GM12878 (cell line): ENCODE results near the gene KDM6B. TPM values are rescaled to one million over a fixed set of nuclear protein-coding genes. Genes with fewer than 3 reads are reported as not detected.
"Not testable (repeated sequence)": the region's sequence is repeated elsewhere in the genome, so short reads cannot be mapped to it uniquely, and the experiment has no call there.

Source experiments
- ATAC-seq: fragments of 200-7000 bp; cut with Tn5 transposase; 3 replicates; pipeline ENCODE4 v1.9.1; 2020; ENCODE audit warnings: mild to moderate bottlenecking, moderate library complexity
- BruUV-seq: library from RNA; stranded (reverse); fragments of 400-500 nt; replicated peaks from 2 replicates; lab custom pipeline; 2021; lab: Mats Ljungman, UMichigan
- CTCF ChIA-PET: fragments of 300-600 bp; sonication (Branson Sonifier 250); formaldehyde crosslinking; extraction: SDS; loops from one replicate; lab custom pipeline; 2021; ENCODE audit warnings: inconsistent platforms; lab: Yijun Ruan, JAX
- POLR2A ChIA-PET: fragments of 350-600 bp; formaldehyde crosslinking; extraction: SDS; loops from one replicate; lab custom pipeline; 2021; ENCODE audit warnings: inconsistent platforms; lab: Charles Lee
- RAD21 ChIA-PET: fragments of 300-600 bp; sonication (Branson Sonifier 250); formaldehyde crosslinking; loops from one replicate; lab custom pipeline; 2023; ENCODE audit warnings: antibody characterized with exemption; ENCODE audit not compliant: unreplicated experiment; lab: Charles Lee
- SMC1A ChIA-PET: fragments of 300-600 bp; sonication (Branson Sonifier 250); formaldehyde crosslinking; loops from one replicate; lab custom pipeline; 2023; ENCODE audit not compliant: unreplicated experiment, uncharacterized antibody; lab: Charles Lee
- DNase-seq: peaks from one replicate; pipeline ENCODE4 v3.0.0-alpha.2; 2011; ENCODE audit warnings: low read depth, low spot score
- FAIRE-seq: peaks from 3 replicates; lab custom pipeline; 2011; peaks lifted over from hg19 to GRCh38; lab: Jason Lieb, UNC
- H2AFZ ChIP-seq: 2 replicates; pipeline ENCODE4 v1.6.0; 2011; ENCODE audit warnings: low read depth, low read length, control low read depth; ENCODE audit not compliant: control insufficient read depth
- H3K27ac ChIP-seq: 2 replicates; pipeline ENCODE4 v1.5.1; 2011; ENCODE audit warnings: control low read depth; ENCODE audit not compliant: control insufficient read depth, insufficient read depth
- H3K27me3 ChIP-seq, 2 experiments: replicated peaks in 1 of 2; 2 replicates each; pipeline versions ENCODE4 v1.6.0 to v1.6.1; 2011; ENCODE audit warnings: low read length in 1 of 2; ENCODE audit not compliant: control insufficient read depth in 2 of 2, insufficient read depth in 2 of 2
- H3K36me3 ChIP-seq, 2 experiments: 2 replicates each; pipeline ENCODE4 v1.5.1; 2011; ENCODE audit warnings: low read length in 1 of 2; ENCODE audit not compliant: control insufficient read depth in 2 of 2, insufficient read depth in 2 of 2
- H3K4me1 ChIP-seq: 2 replicates; pipeline ENCODE4 v1.6.1; 2011; ENCODE audit warnings: mild to moderate bottlenecking, low read length, moderate library complexity, mixed read lengths; ENCODE audit not compliant: control insufficient read depth, insufficient read depth
- H3K4me2 ChIP-seq: 2 replicates; pipeline ENCODE4 v1.6.0; 2011; ENCODE audit warnings: control low read depth; ENCODE audit not compliant: control insufficient read depth, insufficient read depth
- H3K4me3 ChIP-seq: fragments of 200-600 bp; sonication (generic); 2 replicates; pipeline ENCODE4 v1.5.1; 2016
- H3K79me2 ChIP-seq: 2 replicates; pipeline ENCODE4 v1.6.0; 2011; ENCODE audit warnings: low read length; ENCODE audit not compliant: control insufficient read depth, insufficient read depth
- H3K9ac ChIP-seq: 2 replicates; pipeline ENCODE4 v1.8.0; 2011; ENCODE audit warnings: low read length, control low read depth, mixed read lengths; ENCODE audit not compliant: control insufficient read depth, insufficient read depth
- H3K9me3 ChIP-seq: replicated peaks from 3 replicates; pipeline ENCODE4 v1.5.1; 2011; ENCODE audit warnings: mild to moderate bottlenecking, low read length; ENCODE audit not compliant: control insufficient read depth, insufficient read depth
- H4K20me1 ChIP-seq: 2 replicates; pipeline ENCODE4 v1.6.0; 2011; ENCODE audit not compliant: control insufficient read depth, insufficient read depth
- CHD4 ChIP-seq: fragments of 200-600 bp; sonication (generic); IDR thresholded peaks from 2 replicates; pipeline ENCODE4 v1.6.1; 2016; ENCODE audit warnings: mild to moderate bottlenecking
- FOXM1 ChIP-seq: IDR thresholded peaks from 2 replicates; pipeline ENCODE4 v1.6.1; 2012; ENCODE audit warnings: low read depth, mild to moderate bottlenecking, inconsistent platforms, low read length, moderate library complexity
- HSF1 ChIP-seq: fragments of 150-350 bp; IDR thresholded peaks from 2 replicates; pipeline ENCODE4 v1.6.1; 2014; ENCODE audit warnings: mild to moderate bottlenecking, low read depth, low read length
- KDM1A ChIP-seq: fragments of 200-600 bp; sonication (generic); IDR thresholded peaks from 2 replicates; pipeline ENCODE4 v1.6.1; 2016; ENCODE audit warnings: borderline replicate concordance
- MEF2A ChIP-seq: IDR thresholded peaks from 2 replicates; pipeline ENCODE4 v1.6.1; 2011; ENCODE audit warnings: low read depth, mild to moderate bottlenecking, low read length, moderate library complexity; ENCODE audit not compliant: insufficient read depth
- MEF2B ChIP-seq: fragments of 450-650 bp; IDR thresholded peaks from 2 replicates; pipeline ENCODE4 v1.6.1; 2018; ENCODE audit warnings: mild to moderate bottlenecking, moderate library complexity; ENCODE audit not compliant: partially characterized antibody, poor library complexity, severe bottlenecking
- NBN ChIP-seq: fragments of 450-650 bp; IDR thresholded peaks from 2 replicates; pipeline ENCODE4 v1.6.1; 2016
- NR2C2 ChIP-seq: IDR thresholded peaks from 2 replicates; pipeline ENCODE4 v1.6.1; 2011; ENCODE audit warnings: borderline replicate concordance, low read depth; ENCODE audit not compliant: control insufficient read depth, insufficient read length
- SPI1 ChIP-seq: IDR thresholded peaks from 2 replicates; pipeline ENCODE4 v1.6.1; 2011; ENCODE audit warnings: low read depth, mild to moderate bottlenecking, low read length, moderate library complexity, borderline replicate concordance; ENCODE audit not compliant: insufficient read depth
- STAT3 ChIP-seq: IDR thresholded peaks from 2 replicates; pipeline ENCODE4 v1.6.1; 2011; ENCODE audit warnings: low read depth, low read length, improper control_type of control experiment
- TCF12 ChIP-seq: IDR thresholded peaks from 2 replicates; pipeline ENCODE4 v1.6.1; 2011; ENCODE audit warnings: low read depth, mild to moderate bottlenecking, low read length
- WGBS: methylation state at CpG from one replicate; pipeline ENCODE4 v1.1.6; 2016; ENCODE audit warnings: low lambda C conversion rate; ENCODE audit not compliant: insufficient replicate concordance, insufficient coverage; ENCODE audit errors: missing lambda C conversion rate; 5-methylcytosine and 5-hydroxymethylcytosine counted together
- in situ Hi-C: fragments of 300-500 bp; cut with MboI; formaldehyde crosslinking; loops from 9 replicates; pipeline ENCODE4 v1.14.3; 2018; ENCODE audit warnings: mixed read lengths
- intact Hi-C: fragments of 100-400 bp; cut with micrococcal nuclease; formaldehyde crosslinking; loops from one replicate; pipeline ENCODE4 v1.14.2; 2022; ENCODE audit not compliant: unreplicated experiment
- polyA plus RNA-seq, 11 experiments: library from polyadenylated mRNA; depleted of rRNA in 4 of 11; unstranded in 6 of 11; stranded (reverse) in 5 of 11; fragments of >200 nt; fragmentation: Nextera tagmentation in 4 of 11; fragmentation: Illumina TruSeq in 1 of 11; extraction: Ambion mirVana in 4 of 11; extraction: Trizol in 1 of 11; gene quantifications; 1 replicate in 1 of 11; 2 replicates in 10 of 11; pipeline versions ENCODE4 v1.2.1 to v1.2.3, GENCODE V29; 2011 to 2016; ENCODE audit warnings: inconsistent platforms in 2 of 11, missing spikeins in 2 of 11, low read depth in 1 of 11
- total RNA-seq, 4 experiments: library from RNA; depleted of rRNA in 3 of 4; stranded (reverse); fragments of >200 nt in 3 of 4; fragmentation: Illumina TruSeq in 1 of 4; extraction: Trizol in 1 of 4; gene quantifications; 2 replicates each; pipeline versions ENCODE4 v1.2.1 to v1.2.3, GENCODE V29; 2013 to 2021

The KDM6B gene
- total and polyA plus RNA-seq, 10 of the 15 experiments (the other 5 are each of a cell fraction or from before 2014, with no cell fraction given): 0.05 to 33.5 (median 2.3) TPM

- TF ChIP-seq FOXM1: 0 out of 2 replicates have a peak, but pooled peaks have one; percentile 21
- no peak for TF ChIP-seq NR2C2
- TF ChIP-seq MEF2A: no peak
- no peak for TF ChIP-seq TCF12
- TF ChIP-seq NBN: peak; percentile 78
- no peak for TF ChIP-seq MEF2B
- no peak for TF ChIP-seq CHD4
- TF ChIP-seq SPI1: no peak
- no peak for TF ChIP-seq STAT3
- TF ChIP-seq HSF1: no peak
- TF ChIP-seq KDM1A: no peak
Observed at GRCh38 chr17:7862692-7863437, 28.8 kb downstream of the KDM6B start (continued).

- BruUV-seq, H3K79me2 ChIP-seq, H3K27me3 ChIP-seq, H3K4me3 ChIP-seq, H4K20me1 ChIP-seq, H3K4me1 ChIP-seq, DNase-seq, ATAC-seq, H3K27ac ChIP-seq, H3K4me2 ChIP-seq, FAIRE-seq, H3K36me3 ChIP-seq, H3K9me3 ChIP-seq, H3K9ac ChIP-seq, H2AFZ ChIP-seq: not testable (repeated sequence)
- in situ Hi-C loops: loop anchor here (5.0 kb wide), 1 partner anchor 123 kb away; no protein-coding TSS in a partner anchor
- 93% methylated on average over 5 of the region's 5 CpGs for WGBS
- intact Hi-C loops: loop anchor here (5.0 kb wide), 2 partner anchors 33 to 178 kb away; no protein-coding TSS in a partner anchor
- RAD21 ChIA-PET: interaction anchor here (0.9 to 7.4 kb wide), 9 partner anchors 20 to 193 kb away, joined by 3 to 65 read pairs (median 4); no protein-coding TSS in a partner anchor
- SMC1A ChIA-PET: interaction anchor here (0.7 to 3.6 kb wide), 13 partner anchors 12 to 193 kb away, joined by 3 to 41 read pairs (median 6); partner anchors contain the start of genes CNTROB, RNF227 and TRAPPC1
- CTCF ChIA-PET: interaction anchor here (1.0 to 15.5 kb wide), 16 partner anchors 13 to 196 kb away, joined by 3 to 308 read pairs (median 6); partner anchors contain the start of genes CNTROB and TRAPPC1
- POLR2A ChIA-PET: interaction anchor here (0.7 kb wide), 1 partner anchor 26 kb away, joined by 3 read pairs; no protein-coding TSS in a partner anchor
Observed at GRCh38 chr17:7864384-7864783, 30.4 kb downstream of the KDM6B start.
